Gastrocnemius medialis (tissue), 4 donors: ENCODE data around the gene TMEM33.

Source experiments
- CTCF ChIP-seq, 5 experiments: fragments of 450-650 bp in 3 of 5; fragments of 200-600 bp in 2 of 5; sonication (generic) in 2 of 5; IDR thresholded peaks in 4 of 5; conservative IDR thresholded peaks in 1 of 5; 1 replicate in 4 of 5; 2 replicates in 1 of 5; pipeline ENCODE4 v1.5.1; 2016 to 2019; ENCODE audit warnings: antibody characterized with exemption in 5 of 5, mild to moderate bottlenecking in 3 of 5, moderate library complexity in 3 of 5
- POLR2A ChIP-seq, 2 donors: fragments of 450-650 bp; IDR thresholded peaks; one replicate each; pipeline ENCODE4 v1.6.1; 2017; ENCODE audit warnings: antibody characterized with exemption in 2 of 2, mild to moderate bottlenecking in 2 of 2, moderate library complexity in 2 of 2

GRCh38 chr4:41940834-41941233 is 5.6 kb downstream of the TMEM33 start:
- no peak for TF ChIP-seq CTCF (IDR thresholded peaks at IDR 0.05 in 4 of 5, conservative IDR thresholded peaks at IDR 0.05 in 1 of 5)
- no peak for TF ChIP-seq POLR2A (IDR thresholded peaks at IDR 0.05)
